Stomach (tissue), 9 donors: ENCODE measurements around the gene TH. TPM values are rescaled to one million over a fixed set of nuclear protein-coding genes. Genes with fewer than 3 reads are reported as not detected.

Experiments
- DNase-seq, 2 donors: peaks; one replicate each; pipeline versions ENCODE4 v3.0.0 to v3.0.0-alpha.2; 2013 to 2019
- H3K27ac ChIP-seq, 5 donors: fragments of 200-600 bp in 4 of 5; sonication (generic) in 4 of 5; one replicate each; pipeline ENCODE4 v1.5.1; 2013 to 2019; ENCODE audit warnings: mild to moderate bottlenecking in 1 of 5, moderate library complexity in 1 of 5
- H3K27me3 ChIP-seq, 3 donors: fragments of 200-600 bp; sonication (generic); one replicate each; pipeline ENCODE4 v1.5.1; 2017 to 2019; ENCODE audit warnings: mixed run types in 1 of 3
- H3K36me3 ChIP-seq, 4 donors: fragments of 200-600 bp; sonication (generic); 1 replicate in 3 of 4; 2 replicates in 1 of 4; pipeline ENCODE4 v1.5.1; 2016 to 2019
- H3K4me1 ChIP-seq, 4 donors: fragments of 200-600 bp; sonication (generic); one replicate each; pipeline ENCODE4 v1.5.1; 2016 to 2019
- H3K4me3 ChIP-seq, 4 donors: fragments of 200-600 bp; sonication (generic) in 3 of 4; one replicate each; pipeline ENCODE4 v1.5.1; 2016 to 2019; ENCODE audit warnings: mild to moderate bottlenecking in 1 of 4
- H3K9me3 ChIP-seq, 4 donors: fragments of 200-600 bp; sonication (generic); one replicate each; pipeline ENCODE4 v1.5.1; 2016 to 2019
- CTCF ChIP-seq, 7 experiments: fragments of 450-650 bp in 4 of 7; fragments of 200-600 bp in 3 of 7; sonication (generic) in 3 of 7; IDR thresholded peaks; one replicate each; pipeline ENCODE4 v1.5.1; 2016 to 2019; ENCODE audit warnings: antibody characterized with exemption in 7 of 7, control low read depth in 2 of 7, mild to moderate bottlenecking in 1 of 7
- EP300 ChIP-seq: sonication (generic); formaldehyde crosslinking; IDR thresholded peaks from one replicate; pipeline ENCODE4 v1.6.1; 2017; ENCODE audit warnings: antibody characterized with exemption
- POLR2A ChIP-seq, 4 donors: fragments of 450-650 bp; IDR thresholded peaks; one replicate each; pipeline ENCODE4 v1.6.1; 2016; ENCODE audit warnings: antibody characterized with exemption in 4 of 4, control low read depth in 2 of 4, mild to moderate bottlenecking in 1 of 4, moderate library complexity in 1 of 4
- POLR2AphosphoS5 ChIP-seq, 3 donors: sonication (generic); formaldehyde crosslinking; IDR thresholded peaks; one replicate each; pipeline ENCODE4 v1.6.1; 2016; ENCODE audit warnings: antibody characterized with exemption in 3 of 3
- WGBS, 5 donors: extraction: QIAGEN DNeasy Blood & Tissue Kit in 3 of 5; methylation state at CpG; one replicate each; pipeline versions ENCODE4 v1.1.5 to v1.1.7; 2013 to 2018; 5-methylcytosine and 5-hydroxymethylcytosine counted together
- intact Hi-C: fragments of 100-400 bp; cut with DNase I; formaldehyde crosslinking; loops from one replicate; pipeline ENCODE4 v1.15.1; 2023; ENCODE audit warnings: low total_unique reads
- polyA plus RNA-seq, 3 donors: library from polyadenylated mRNA; stranded (reverse); fragments of 200-250 nt; gene quantifications; one replicate each; pipeline ENCODE4 v1.2.3, GENCODE V29; 2013
- total RNA-seq, 5 donors: library from RNA; depleted of rRNA; stranded (reverse); fragments of >200 nt; gene quantifications; one replicate each; pipeline versions ENCODE4 v1.1.0 to v1.2.3, GENCODE V29; 2014 to 2016
- donor health status: healthy with polysubstance abuse.
- donor health status: Bipolar disorder and iron deficiency.
- donor health status: healthy.

TH gene
- total and polyA plus RNA-seq, 8 donors, result 0.13 to 1.7 TPM; not detected in 6

GRCh38 chr11:2191883-2192282 is 20.3 kb upstream of the TH start:
- 63 to 84% (median 66%) methylated on average over 7 of the region's 7 CpGs for WGBS, 5 donors
- H3K27ac ChIP-seq, result no peak overlapping the region
- peaks cover 7 to 21% (median 12%) of the 10 kb centered on the region in 4 donors for H3K4me1 ChIP-seq
- intact Hi-C loops, result no loop called here
- no peaks in the 10 kb centered on the region for H3K36me3 ChIP-seq
- H3K4me3 ChIP-seq, result no peak overlapping the region
- TF ChIP-seq POLR2A (IDR thresholded peaks at IDR 0.05), result no peak
- TF ChIP-seq POLR2AphosphoS5 (IDR thresholded peaks at IDR 0.05), result no peak
- no peak for TF ChIP-seq CTCF (IDR thresholded peaks at IDR 0.05)
- TF ChIP-seq EP300, result no peak
- no peak for DNase-seq
- peaks cover 0 to 81% (median 17%) of the 10 kb centered on the region in 3 donors for H3K27me3 ChIP-seq
- H3K9me3 ChIP-seq, result no peaks in the 10 kb centered on the region

GRCh38 chr11:2190657-2191471 is 19.2 kb upstream of the TH start:
- H3K27ac ChIP-seq, result no peak overlapping the region
- TF ChIP-seq EP300, result no peak
- TF ChIP-seq POLR2A (IDR thresholded peaks at IDR 0.05), result no peak
- no peak for TF ChIP-seq POLR2AphosphoS5 (IDR thresholded peaks at IDR 0.05)
- no peak for TF ChIP-seq CTCF (IDR thresholded peaks at IDR 0.05)

GRCh38 chr11:2189938-2190656 is 18.5 kb upstream of the TH start:
- H3K27me3 ChIP-seq, result peaks cover 0 to 87% (median 27%) of the 10 kb centered on the region in 3 donors
- no peaks in the 10 kb centered on the region for H3K9me3 ChIP-seq
- intact Hi-C loops, result no loop called here
- TF ChIP-seq POLR2A (IDR thresholded peaks at IDR 0.05), result no peak
- no peak for TF ChIP-seq POLR2AphosphoS5 (IDR thresholded peaks at IDR 0.05)
- H3K4me1 ChIP-seq, result peaks cover 7 to 21% (median 16%) of the 10 kb centered on the region in 4 donors
- H3K27ac ChIP-seq, result no peak overlapping the region
- H3K36me3 ChIP-seq, result no peaks in the 10 kb centered on the region
- no peak overlapping the region for H3K4me3 ChIP-seq
- DNase-seq, result no peak
- 53 to 62% (median 55%) methylated on average over 24 to 29 of the region's 29 CpGs for WGBS, 5 donors

More at GRCh38 chr11:2190657-2191471, 19.2 kb upstream of the TH start:
- H3K9me3 ChIP-seq, result no peaks in the 10 kb centered on the region
- H3K36me3 ChIP-seq, result no peaks in the 10 kb centered on the region
- no peak for DNase-seq
- peaks cover 0 to 87% (median 26%) of the 10 kb centered on the region in 3 donors for H3K27me3 ChIP-seq
- WGBS, 5 donors, result 28 to 41% (median 32%) methylated on average over 26 to 30 of the region's 30 CpGs
- H3K4me1 ChIP-seq, result peaks cover 7 to 21% (median 16%) of the 10 kb centered on the region in 4 donors
- no peak overlapping the region for H3K4me3 ChIP-seq
- intact Hi-C loops, result no loop called here

GRCh38 chr11:2188745-2189144 is 17.1 kb upstream of the TH start:
- Histone ChIP-seq H3K27ac (no peak overlapping the region), H3K9me3 (no peaks in the 10 kb centered on the region), H3K36me3 (no peaks in the 10 kb centered on the region), H3K4me1 (peaks cover 7 to 14% (median 10%) of the 10 kb centered on the region in 4 donors), H3K27me3 (peaks cover 0 to 92% (median 30%) of the 10 kb centered on the region in 3 donors), H3K4me3 (no peak overlapping the region)
- 84 to 90% (median 86%) methylated on average over 19 of the region's 19 CpGs for WGBS, 5 donors
- no peak for DNase-seq
- TF ChIP-seq CTCF (IDR thresholded peaks at IDR 0.05) (no peak), POLR2A (IDR thresholded peaks at IDR 0.05) (no peak), POLR2AphosphoS5 (IDR thresholded peaks at IDR 0.05) (no peak), EP300 (no peak)
- intact Hi-C loops, result no loop called here
